Karpas-422 (cell line): ENCODE data around the gene MATN1. TPM values are rescaled to one million over a fixed set of nuclear protein-coding genes. Genes with fewer than 3 reads are reported as not detected.

Source experiments
- DNase-seq: peaks from one replicate; pipeline ENCODE4 v3.0.0-alpha.2; 2015
- H2AFZ ChIP-seq: fragments of 200-600 bp; sonication (generic); 2 replicates; pipeline ENCODE4 v1.6.1; 2014; ENCODE audit warnings: antibody characterized with exemption, low read length, mixed read lengths
- H3K27ac ChIP-seq: fragments of 200-600 bp; sonication (generic); 2 replicates; pipeline ENCODE4 v1.5.1; 2014; ENCODE audit warnings: mild to moderate bottlenecking, low read length, moderate library complexity
- H3K27me3 ChIP-seq: fragments of 200-600 bp; sonication (generic); 2 replicates; pipeline ENCODE4 v1.6.1; 2014; ENCODE audit warnings: low read length, mixed read lengths
- H3K36me3 ChIP-seq: fragments of 200-600 bp; sonication (generic); 2 replicates; pipeline ENCODE4 v1.6.1; 2014; ENCODE audit warnings: low read length, mixed read lengths; ENCODE audit not compliant: insufficient read depth
- H3K4me1 ChIP-seq: fragments of 200-600 bp; sonication (generic); 2 replicates; pipeline ENCODE4 v1.6.1; 2014; ENCODE audit warnings: mild to moderate bottlenecking, low read length, mixed read lengths
- H3K4me2 ChIP-seq: fragments of 200-600 bp; sonication (generic); 2 replicates; pipeline ENCODE4 v1.6.1; 2014; ENCODE audit warnings: low read length, low read depth, mild to moderate bottlenecking; ENCODE audit not compliant: poor library complexity, severe bottlenecking
- H3K4me3 ChIP-seq: fragments of 200-600 bp; sonication (generic); 2 replicates; pipeline ENCODE4 v1.5.1; 2014; ENCODE audit warnings: mild to moderate bottlenecking, antibody characterized with exemption, low read length, mixed read lengths
- H3K79me2 ChIP-seq: fragments of 200-600 bp; sonication (generic); 2 replicates; pipeline ENCODE4 v1.6.1; 2014; ENCODE audit warnings: mild to moderate bottlenecking, low read length, mixed read lengths
- H3K9ac ChIP-seq: fragments of 200-600 bp; sonication (generic); 2 replicates; pipeline ENCODE4 v1.6.0; 2014; ENCODE audit warnings: low read length
- H3K9me2 ChIP-seq: fragments of 200-600 bp; sonication (generic), shearing (Covaris generic); replicated peaks from 2 replicates; pipeline ENCODE4 v1.6.0; 2014; ENCODE audit warnings: mild to moderate bottlenecking, low read length, moderate library complexity; ENCODE audit not compliant: insufficient read depth
- H3K9me3 ChIP-seq: fragments of 300-700, 200-600 bp; sonication (generic); 2 replicates; pipeline ENCODE4 v1.6.1; 2014; ENCODE audit warnings: low read length, mixed read lengths
- H4K20me1 ChIP-seq: fragments of 200-600 bp; sonication (generic); 2 replicates; pipeline ENCODE4 v1.6.1; 2014; ENCODE audit warnings: mild to moderate bottlenecking, antibody characterized with exemption, low read length, low read depth; ENCODE audit not compliant: insufficient read depth
- total RNA-seq: library from RNA; depleted of rRNA; stranded (reverse); fragments of >200 nt; shearing (Covaris generic); gene quantifications from 2 replicates; pipeline ENCODE4 v1.2.3, GENCODE V29; 2014; ENCODE audit warnings: low replicate concordance

Gene MATN1
- total RNA-seq, 1 experiment from 2014 or later = 0.19 TPM

DNA sequence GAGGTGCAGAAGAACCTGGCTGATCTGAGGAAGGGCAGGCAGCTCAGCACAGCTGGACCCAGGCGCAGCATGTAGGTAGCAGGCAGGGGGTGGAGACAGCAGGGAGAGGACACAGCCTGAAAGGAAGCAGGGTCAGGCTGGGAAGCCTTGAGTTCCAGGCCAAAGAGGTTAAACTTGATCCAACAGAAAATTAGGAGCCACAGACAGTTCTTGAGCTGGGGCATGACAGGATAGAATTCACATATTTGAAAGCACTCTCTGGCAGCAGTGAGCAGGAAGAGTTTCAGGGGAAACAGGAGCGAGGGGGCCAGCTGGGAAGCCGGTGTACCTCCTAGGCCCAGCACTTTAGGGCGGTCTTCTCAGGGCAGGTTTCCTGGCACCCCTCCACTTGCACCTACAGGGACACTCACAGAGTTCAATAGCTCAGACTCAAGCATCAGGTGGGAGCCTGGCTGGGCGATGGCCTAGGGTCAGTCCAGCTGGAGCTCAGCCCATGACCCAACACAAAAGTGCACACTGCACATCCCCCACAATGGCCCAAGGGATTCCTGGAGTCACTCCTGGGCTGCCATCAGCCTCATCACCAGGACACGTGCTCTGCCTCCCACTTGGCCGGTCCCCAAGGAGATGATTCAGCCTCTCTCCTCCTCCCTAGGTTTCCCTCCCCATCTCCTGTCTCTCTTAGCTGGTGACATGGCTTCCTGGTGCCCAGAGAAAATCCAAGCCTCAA, 22.7 kb downstream of the MATN1 start:
- Histone ChIP-seq H3K36me3 (no peaks in the 10 kb centered on the region), H3K9me2 (no peaks in the 10 kb centered on the region), H3K27ac (no peak overlapping the region), H2AFZ (no peak overlapping the region), H3K9ac (no peak overlapping the region), H3K4me3 (no peak overlapping the region), H3K4me2 (no peak overlapping the region), H3K79me2 (no peaks in the 10 kb centered on the region), H4K20me1 (no peaks in the 10 kb centered on the region), H3K9me3 (no peaks in the 10 kb centered on the region), H3K27me3 (no peaks in the 10 kb centered on the region), H3K4me1 (peaks cover 48% of the 10 kb centered on the region)
- no peak for DNase-seq

DNA sequence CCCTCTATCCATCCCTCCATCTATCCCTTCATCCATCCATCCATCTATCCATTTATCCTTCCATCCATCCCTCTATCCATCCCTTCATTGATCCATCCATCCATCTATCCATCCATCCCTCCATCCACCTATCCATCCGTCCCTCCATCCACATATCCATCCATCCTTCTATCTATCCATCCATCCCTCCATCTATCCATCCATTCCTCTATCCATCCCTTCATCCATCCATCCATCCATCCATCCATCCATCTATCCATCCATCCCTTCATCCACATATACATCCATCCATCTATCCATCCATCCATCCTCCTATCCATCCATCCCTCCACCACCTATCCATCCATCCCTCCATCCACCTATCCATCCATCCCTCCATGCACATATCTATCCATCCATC, 23.6 kb downstream of the MATN1 start:
- Histone ChIP-seq H3K9ac (no peak overlapping the region), H3K4me2 (no peak overlapping the region), H3K9me2 (no peaks in the 10 kb centered on the region), H3K4me1 (peaks cover 53% of the 10 kb centered on the region), H2AFZ (no peak overlapping the region), H3K27ac (no peak overlapping the region), H4K20me1 (no peaks in the 10 kb centered on the region), H3K79me2 (no peaks in the 10 kb centered on the region), H3K9me3 (no peaks in the 10 kb centered on the region), H3K36me3 (no peaks in the 10 kb centered on the region), H3K4me3 (no peak overlapping the region), H3K27me3 (no peaks in the 10 kb centered on the region)
- no peak for DNase-seq

GRCh38 chr1:30698401-30698981, 24.9 kb downstream of the MATN1 start:
- H3K27me3 ChIP-seq = no peaks in the 10 kb centered on the region
- no peaks in the 10 kb centered on the region for H3K9me2 ChIP-seq
- no peak overlapping the region for H3K4me2 ChIP-seq
- H3K4me3 ChIP-seq = no peak overlapping the region
- H3K79me2 ChIP-seq = no peaks in the 10 kb centered on the region
- no peak overlapping the region for H3K27ac ChIP-seq
- no peaks in the 10 kb centered on the region for H3K36me3 ChIP-seq
- no peaks in the 10 kb centered on the region for H3K9me3 ChIP-seq
- H3K9ac ChIP-seq = peak overlapping the region; percentile 20; the same call in 1 of the 2 replicates
- H2AFZ ChIP-seq = no peak overlapping the region
- no peaks in the 10 kb centered on the region for H4K20me1 ChIP-seq
- H3K4me1 ChIP-seq = peaks cover 65% of the 10 kb centered on the region
- DNase-seq = no peak

- no peak overlapping the region; the same call in 1 of the 2 replicates for H3K27ac ChIP-seq
- peak overlapping the region; percentile 1; the same call in 1 of the 2 replicates for H3K4me3 ChIP-seq
- H3K36me3 ChIP-seq = no peaks in the 10 kb centered on the region
- H3K9me3 ChIP-seq = no peaks in the 10 kb centered on the region
- H3K9me2 ChIP-seq = no peaks in the 10 kb centered on the region
- H3K9ac ChIP-seq = 0 out of 2 replicates have a peak overlapping the region, but pooled peaks have one; percentile 1
- H2AFZ ChIP-seq = 0 out of 2 replicates have a peak overlapping the region, but pooled peaks have one; percentile 42
- H4K20me1 ChIP-seq = no peaks in the 10 kb centered on the region
- no peaks in the 10 kb centered on the region for H3K27me3 ChIP-seq
- peaks cover 72% of the 10 kb centered on the region for H3K4me1 ChIP-seq
- H3K4me2 ChIP-seq = peak overlapping the region; percentile 53
- DNase-seq = peak; percentile 68
- H3K79me2 ChIP-seq = no peaks in the 10 kb centered on the region
Measured at GRCh38 chr1:30697571-30698376, 25.6 kb downstream of the MATN1 start.

DNA sequence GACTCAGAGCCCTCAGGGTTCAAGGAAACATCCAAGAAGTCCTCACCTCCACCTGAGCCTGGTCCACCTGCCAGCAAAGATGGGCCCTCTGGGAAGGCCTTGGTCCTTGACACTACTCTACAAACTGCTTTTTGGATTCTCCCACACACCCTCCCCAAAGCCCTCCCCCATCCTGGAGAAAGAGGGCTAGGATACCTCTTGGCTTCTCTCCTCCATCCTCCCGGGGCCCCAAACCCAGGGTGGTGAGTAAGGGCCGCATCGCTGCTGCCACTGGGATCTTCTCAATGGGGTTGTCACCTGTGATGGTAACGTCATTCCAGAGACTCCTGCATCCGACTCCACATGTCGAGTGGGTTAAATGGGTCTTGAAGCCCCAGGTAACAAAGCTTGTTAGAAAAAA, 26.6 kb downstream of the MATN1 start:
- Histone ChIP-seq H3K9ac (no peak overlapping the region), H4K20me1 (no peaks in the 10 kb centered on the region), H3K4me2 (peak overlapping the region; percentile 53), H3K4me3 (peak overlapping the region; percentile 1; the same call in 1 of the 2 replicates), H3K27ac (no peak overlapping the region), H2AFZ (no peak overlapping the region), H3K9me2 (no peaks in the 10 kb centered on the region), H3K27me3 (no peaks in the 10 kb centered on the region), H3K4me1 (peaks cover 82% of the 10 kb centered on the region), H3K36me3 (no peaks in the 10 kb centered on the region), H3K9me3 (no peaks in the 10 kb centered on the region), H3K79me2 (no peaks in the 10 kb centered on the region)
- DNase-seq = no peak

DNA sequence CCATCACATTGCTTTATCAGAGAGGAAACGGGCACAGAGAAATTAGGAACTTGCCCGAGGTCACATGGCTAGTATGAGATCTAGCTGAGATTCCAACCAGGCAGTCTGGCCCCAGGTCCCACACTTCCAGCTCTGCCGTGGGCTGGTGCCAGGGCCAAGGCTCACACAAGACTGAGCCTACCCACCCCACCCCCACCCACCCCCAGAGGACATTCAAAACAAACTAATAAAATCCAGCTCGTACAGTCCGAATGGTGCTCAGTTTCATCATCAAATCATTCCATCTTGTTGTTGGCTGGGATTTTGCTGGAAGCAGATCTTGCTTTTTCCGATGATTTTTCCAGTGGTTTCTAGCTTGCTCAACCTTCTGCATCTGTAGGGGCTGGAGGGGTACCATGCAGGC, 27.9 kb downstream of the MATN1 start:
- Histone ChIP-seq H3K79me2 (no peaks in the 10 kb centered on the region), H3K4me2 (no peak overlapping the region), H3K27me3 (no peaks in the 10 kb centered on the region), H3K9me2 (no peaks in the 10 kb centered on the region), H3K9ac (no peak overlapping the region), H3K4me3 (no peak overlapping the region), H3K9me3 (no peaks in the 10 kb centered on the region), H2AFZ (no peak overlapping the region), H4K20me1 (no peaks in the 10 kb centered on the region), H3K36me3 (no peaks in the 10 kb centered on the region), H3K27ac (no peak overlapping the region; the same call in 1 of the 2 replicates), H3K4me1 (peaks cover 85% of the 10 kb centered on the region)
- DNase-seq = peak; percentile 48

DNA sequence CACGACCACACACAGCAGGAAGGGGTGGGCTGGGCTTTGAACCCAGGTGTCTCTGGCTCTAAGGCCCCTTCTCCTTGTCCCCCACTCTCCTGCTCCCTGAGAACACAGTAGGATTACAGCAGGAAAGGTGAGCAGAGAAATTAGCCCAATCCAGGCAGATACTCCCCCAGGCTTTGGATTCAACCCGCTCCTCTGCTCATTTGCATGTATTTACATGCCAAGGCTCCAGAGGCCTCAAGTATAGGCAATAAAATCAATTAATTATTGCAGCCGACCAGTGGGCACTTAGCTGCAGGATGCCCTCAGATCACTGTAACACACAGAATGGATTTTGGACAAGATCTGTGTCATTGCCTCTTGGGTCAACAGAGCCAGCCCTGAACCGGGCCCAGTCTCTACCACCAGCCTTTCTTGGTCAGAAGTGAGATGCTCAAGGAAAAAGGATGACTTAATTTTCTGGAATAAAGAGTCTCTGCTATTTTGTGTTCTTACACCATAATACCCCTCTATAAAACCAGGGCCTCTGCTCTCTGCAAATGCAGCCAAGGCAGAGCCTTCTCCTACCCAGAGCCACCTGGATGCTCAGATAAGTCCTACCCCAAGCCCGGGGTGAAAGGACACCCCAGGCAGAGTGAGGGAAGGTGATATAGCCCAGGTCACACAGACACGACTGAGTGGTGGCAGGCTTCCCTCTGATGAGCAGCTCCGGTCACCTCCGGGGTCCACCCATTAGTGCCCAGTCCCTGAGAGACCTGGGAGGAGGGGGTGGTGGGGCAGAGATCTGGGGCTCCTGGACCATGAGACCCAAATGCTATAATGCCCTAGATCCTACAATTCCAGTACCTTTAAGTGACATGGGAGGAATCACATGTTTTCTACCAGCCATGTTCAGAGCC, 28.9 kb downstream of the MATN1 start:
- peak overlapping the region; percentile 12 for H3K9ac ChIP-seq
- peak overlapping the region; percentile 47 for H3K4me2 ChIP-seq
- H3K9me2 ChIP-seq = no peaks in the 10 kb centered on the region
- H3K4me1 ChIP-seq = peaks cover 94% of the 10 kb centered on the region
- H3K4me3 ChIP-seq = peak overlapping the region; percentile 23; the same call in 1 of the 2 replicates
- peak overlapping the region; percentile 11; the same call in 1 of the 2 replicates for H3K27ac ChIP-seq
- H3K27me3 ChIP-seq = no peaks in the 10 kb centered on the region
- no peaks in the 10 kb centered on the region for H4K20me1 ChIP-seq
- H2AFZ ChIP-seq = no peak overlapping the region
- H3K79me2 ChIP-seq = no peaks in the 10 kb centered on the region
- no peaks in the 10 kb centered on the region for H3K36me3 ChIP-seq
- no peaks in the 10 kb centered on the region for H3K9me3 ChIP-seq
- DNase-seq = peak; percentile 50
